NK-92 (cell line): ENCODE measurements around the gene SNAPC5.
"Not testable (repeated sequence)": the region's sequence is repeated elsewhere in the genome, so short reads cannot be mapped to it uniquely, and the experiment has no call there.

ENCODE experiments used
- DNase-seq: peaks from one replicate; lab custom pipeline; 2025; ENCODE audit not compliant: unreplicated experiment; lab: John Stamatoyannopoulos, UW

SNAPC5 gene

GRCh38 chr15:66491846-66492245 is 5.7 kb downstream of the SNAPC5 start:
- DNase-seq: no peak

- no peak for DNase-seq
These were observed 8.3 kb downstream of the SNAPC5 start for GRCh38 chr15:66489179-66489791.

GRCh38 chr15:66488525-66488924 is 9.0 kb downstream of the SNAPC5 start:
- DNase-seq: no peak

- DNase-seq: no peak
These were observed 10.7 kb downstream of the SNAPC5 start for GRCh38 chr15:66486887-66487286.

- no peak for DNase-seq
These were observed 12.9 kb downstream of the SNAPC5 start for GRCh38 chr15:66484539-66485112.

GRCh38 chr15:66483131-66483566 is 14.4 kb downstream of the SNAPC5 start:
- DNase-seq: no peak

GRCh38 chr15:66482539-66482938 is 15.0 kb downstream of the SNAPC5 start:
- no peak for DNase-seq

- DNase-seq: no peak
These were observed 16.3 kb downstream of the SNAPC5 start for GRCh38 chr15:66481107-66481856.

GRCh38 chr15:66480267-66480666 is 17.3 kb downstream of the SNAPC5 start:
- no peak for DNase-seq

- no peak for DNase-seq
These were observed 20.6 kb downstream of the SNAPC5 start for GRCh38 chr15:66477011-66477410.

GRCh38 chr15:66476535-66476934 is 21.0 kb downstream of the SNAPC5 start:
- no peak for DNase-seq

GRCh38 chr15:66474963-66475362 is 22.6 kb downstream of the SNAPC5 start:
- no peak for DNase-seq

GRCh38 chr15:66474135-66474534 is 23.4 kb downstream of the SNAPC5 start:
- no peak for DNase-seq

GRCh38 chr15:66472176-66472999 is 25.2 kb downstream of the SNAPC5 start:
- no peak for DNase-seq

GRCh38 chr15:66470825-66471224 is 26.7 kb downstream of the SNAPC5 start:
- DNase-seq: not testable (repeated sequence)

GRCh38 chr15:66467162-66468040 is 30.2 kb downstream of the SNAPC5 start:
- DNase-seq: not testable (repeated sequence)

GRCh38 chr15:66465294-66465693 is 32.3 kb downstream of the SNAPC5 start:
- not testable (repeated sequence) for DNase-seq

- DNase-seq: no peak
These were observed 34.9 kb downstream of the SNAPC5 start for GRCh38 chr15:66462627-66463026.

- DNase-seq: no peak
These were observed 35.6 kb downstream of the SNAPC5 start for GRCh38 chr15:66461917-66462316.

GRCh38 chr15:66461294-66461693 is 36.3 kb downstream of the SNAPC5 start:
- DNase-seq: not testable (repeated sequence)
